SK-N-SH (cell line): ENCODE results near the gene AWAT1. TPM values are rescaled to one million over a fixed set of nuclear protein-coding genes. Genes with fewer than 3 reads are reported as not detected.
A peak's percentile ranks its signal among the peaks of the same experiment; 100 is the strongest.

Experiments used
- CTCF ChIA-PET: fragments of 300-600, 350-600 bp; formaldehyde crosslinking; extraction: SDS; loops from one replicate; lab custom pipeline; 2021; lab: Yijun Ruan, JAX
- POLR2A ChIA-PET: fragments of 350-600 bp; sonication (Branson Sonifier 250); formaldehyde crosslinking; extraction: SDS; loops from one replicate; lab custom pipeline; 2020; ENCODE audit warnings: antibody characterized with exemption, inconsistent platforms; lab: Yijun Ruan, JAX
- DNase-seq: peaks from one replicate; pipeline ENCODE4 v3.0.0; 2012
- H2AFZ ChIP-seq: fragments of 200-600 bp; sonication (generic); 2 replicates; pipeline ENCODE4 v1.8.1; 2016; ENCODE audit warnings: antibody characterized with exemption, mild to moderate bottlenecking, low read depth
- H3F3A ChIP-seq: fragments of 200-600 bp; sonication (generic); replicated peaks from 2 replicates; pipeline ENCODE3; 2016; ENCODE audit warnings: antibody characterized with exemption, mild to moderate bottlenecking; ENCODE audit not compliant: insufficient read depth
- H3K27ac ChIP-seq, 2 experiments: fragments of 200-500 bp in 1 of 2; fragments of 200-600 bp in 1 of 2; sonication (Bioruptor generic) in 1 of 2; sonication (generic), shearing (Covaris generic) in 1 of 2; 2 replicates each; pipeline versions ENCODE4 v1.5.1 to v1.6.1; 2014 to 2016; ENCODE audit warnings: low read depth in 2 of 2, inconsistent platforms in 1 of 2, low read length in 1 of 2, mild to moderate bottlenecking in 1 of 2, mixed read lengths in 1 of 2
- H3K27me3 ChIP-seq: fragments of 200-600 bp; sonication (generic), shearing (Covaris generic); 2 replicates; pipeline ENCODE4 v1.6.1; 2016; ENCODE audit warnings: mixed run types; ENCODE audit not compliant: insufficient read depth
- H3K36me3 ChIP-seq, 2 experiments: fragments of 200-500 bp in 1 of 2; fragments of 200-600 bp in 1 of 2; sonication (Bioruptor generic) in 1 of 2; sonication (generic) in 1 of 2; replicated peaks in 1 of 2; 2 replicates each; pipeline versions ENCODE3 to v1.5.1; 2014 to 2016; ENCODE audit warnings: low read length in 1 of 2, mild to moderate bottlenecking in 1 of 2; ENCODE audit not compliant: insufficient read depth in 2 of 2, control insufficient read depth in 1 of 2
- H3K4me1 ChIP-seq, 2 experiments: fragments of 200-500 bp in 1 of 2; fragments of 200-600 bp in 1 of 2; sonication (Bioruptor generic) in 1 of 2; sonication (generic), shearing (Covaris generic) in 1 of 2; 2 replicates each; pipeline versions ENCODE4 v1.5.1 to v1.6.1; 2014 to 2016; ENCODE audit warnings: low read depth in 1 of 2, low read length in 1 of 2, mixed run types in 1 of 2; ENCODE audit not compliant: insufficient read depth in 2 of 2, control insufficient read depth in 1 of 2
- H3K4me2 ChIP-seq: fragments of 200-600 bp; sonication (generic), shearing (Covaris generic); 2 replicates; pipeline ENCODE4 v1.6.1; 2017; ENCODE audit warnings: mixed run types
- H3K4me3 ChIP-seq, 2 experiments: fragments of 200-500 bp in 1 of 2; fragments of 200-600 bp in 1 of 2; sonication (Bioruptor generic) in 1 of 2; sonication (generic), shearing (Covaris generic) in 1 of 2; 2 replicates each; pipeline versions ENCODE4 v1.5.1 to v1.8.1; 2014 to 2016; ENCODE audit warnings: low read depth in 2 of 2, inconsistent platforms in 1 of 2, low read length in 1 of 2, mild to moderate bottlenecking in 1 of 2, mixed read lengths in 1 of 2, moderate library complexity in 1 of 2
- H3K79me2 ChIP-seq: fragments of 200-600 bp; sonication (generic); 2 replicates; pipeline ENCODE4 v1.8.1; 2017; ENCODE audit warnings: mild to moderate bottlenecking; ENCODE audit not compliant: insufficient read depth
- H3K9ac ChIP-seq: fragments of 200-600 bp; sonication (generic); 2 replicates; pipeline ENCODE4 v1.6.1; 2017; ENCODE audit warnings: mixed run types
- H3K9me2 ChIP-seq: fragments of 200-600 bp; sonication (generic); 2 replicates; pipeline ENCODE4 v1.6.1; 2017; ENCODE audit warnings: mixed run types
- H3K9me3 ChIP-seq: fragments of 200-600 bp; sonication (generic); 2 replicates; pipeline ENCODE4 v1.6.1; 2017; ENCODE audit warnings: mixed run types, mild to moderate bottlenecking, moderate library complexity
- H4K20me1 ChIP-seq: fragments of 200-600 bp; sonication (generic); 2 replicates; pipeline ENCODE4 v1.6.1; 2017; ENCODE audit warnings: mild to moderate bottlenecking, mixed run types; ENCODE audit not compliant: insufficient read depth
- CHD2 ChIP-seq: fragments of 150-350 bp; IDR thresholded peaks from 2 replicates; pipeline ENCODE4 v1.6.1; 2018; ENCODE audit warnings: low read length; ENCODE audit not compliant: partially characterized antibody
- FOSL2 ChIP-seq: IDR thresholded peaks from 2 replicates; pipeline ENCODE4 v1.4.0; 2012; ENCODE audit warnings: low read depth, mild to moderate bottlenecking, moderate library complexity, borderline replicate concordance
- FOXJ3 ChIP-seq: sonication (generic); formaldehyde crosslinking; IDR thresholded peaks from 2 replicates; pipeline ENCODE4 v1.5.1; 2020; ENCODE audit warnings: mild to moderate bottlenecking, missing genetic modification reagents
- GABPA ChIP-seq: IDR thresholded peaks from 2 replicates; pipeline ENCODE4 v1.4.0; 2012; ENCODE audit warnings: low read depth, mild to moderate bottlenecking
- GATA2 ChIP-seq: sonication (generic); formaldehyde crosslinking; IDR thresholded peaks from 2 replicates; pipeline ENCODE4 v1.5.0; 2020; ENCODE audit warnings: mild to moderate bottlenecking, missing genetic modification reagents
- JUND ChIP-seq: IDR thresholded peaks from 2 replicates; pipeline ENCODE4 v1.4.0; 2012
- RAD21 ChIP-seq: IDR thresholded peaks from 2 replicates; pipeline ENCODE4 v1.6.1; 2012; ENCODE audit warnings: mild to moderate bottlenecking, low read length
- SIN3A ChIP-seq: IDR thresholded peaks from 2 replicates; pipeline ENCODE4 v1.6.1; 2012; ENCODE audit warnings: low read depth, mild to moderate bottlenecking, low read length, moderate library complexity, borderline replicate concordance
- SMC3 ChIP-seq: IDR thresholded peaks from 2 replicates; pipeline ENCODE4 v1.6.1; 2012; ENCODE audit warnings: low read depth, low read length, improper control_type of control experiment
- WGBS: methylation state at CpG from one replicate; pipeline ENCODE4 v1.1.6; 2017; ENCODE audit warnings: low lambda C conversion rate; 5-methylcytosine and 5-hydroxymethylcytosine counted together
- polyA plus RNA-seq, 3 experiments: library from polyadenylated mRNA; depleted of rRNA; stranded (reverse); fragments of >200 nt; gene quantifications; 2 replicates each; pipeline ENCODE4 v1.2.3, GENCODE V29; 2012
- TF ChIP-seq, protein P1 (sequence below): IDR thresholded peaks from 2 replicates; pipeline ENCODE4 v1.6.1; 2012; ENCODE audit warnings: mild to moderate bottlenecking, low read depth, low read length, moderate library complexity
- TF ChIP-seq, protein P2 (sequence below): IDR thresholded peaks from 2 replicates; pipeline ENCODE4; 2012
- TF ChIP-seq, protein P3 (sequence below): fragments of 200-600 bp; sonication (generic); IDR thresholded peaks from 2 replicates; pipeline ENCODE4 v1.6.1; 2017; ENCODE audit warnings: antibody characterized with exemption, mild to moderate bottlenecking, moderate library complexity

Gene AWAT1
- polyA plus RNA-seq, 1 of the 3 experiments (the other 2 are of a cell fraction): not detected

DNA sequence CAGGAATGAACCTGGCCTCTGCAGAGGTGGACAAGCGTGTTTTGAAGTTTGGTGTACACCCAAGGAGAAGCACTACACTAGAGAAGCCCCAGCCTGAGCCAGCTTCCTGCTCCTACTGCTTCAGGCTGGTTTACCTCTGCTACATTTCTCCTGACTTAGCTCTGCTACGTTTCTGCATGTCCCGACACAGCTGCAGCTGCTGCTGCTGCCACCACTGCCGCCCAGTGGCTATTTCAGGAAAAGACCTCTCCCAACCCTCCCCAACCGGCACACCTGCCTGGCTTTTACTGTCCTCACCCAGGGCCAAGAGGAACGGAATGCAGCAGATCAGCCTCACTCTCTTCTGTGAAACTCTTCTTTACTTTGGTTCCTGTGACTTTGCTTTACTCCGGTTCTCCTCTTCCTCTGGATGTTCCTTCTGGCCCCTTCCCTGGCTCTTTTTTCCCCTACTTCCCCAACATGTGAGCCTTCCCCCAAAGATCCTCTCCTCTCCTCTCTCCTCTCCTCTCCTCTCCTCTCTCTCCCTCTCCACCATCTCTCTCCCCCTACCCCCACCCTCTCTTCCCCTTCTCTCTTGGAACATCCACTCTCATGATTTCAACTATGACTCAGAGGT lies 28.6 kb downstream of the AWAT1 start:
- POLR2A ChIA-PET: no interaction called here
- H3K9me2 ChIP-seq: no peaks in the 10 kb centered on the region
- WGBS: 11% methylated on average over 7 of the region's 7 CpGs
- H3F3A ChIP-seq: no peaks in the 10 kb centered on the region
- no peaks in the 10 kb centered on the region for H3K4me1 ChIP-seq
- no peaks in the 10 kb centered on the region for H3K9me3 ChIP-seq
- no peak overlapping the region for H3K27ac ChIP-seq
- H3K4me2 ChIP-seq: no peak overlapping the region
- H3K27me3 ChIP-seq: no peaks in the 10 kb centered on the region; the same call in 1 of the 2 replicates
- no peak overlapping the region for H3K4me3 ChIP-seq
- H2AFZ ChIP-seq: no peak overlapping the region
- CTCF ChIA-PET: no interaction called here
- H3K79me2 ChIP-seq: no peaks in the 10 kb centered on the region
- H3K9ac ChIP-seq: no peak overlapping the region
- TF ChIP-seq FOXJ3 (CRISPR knock-in tag): no peak
- TF ChIP-seq, protein P1, sequence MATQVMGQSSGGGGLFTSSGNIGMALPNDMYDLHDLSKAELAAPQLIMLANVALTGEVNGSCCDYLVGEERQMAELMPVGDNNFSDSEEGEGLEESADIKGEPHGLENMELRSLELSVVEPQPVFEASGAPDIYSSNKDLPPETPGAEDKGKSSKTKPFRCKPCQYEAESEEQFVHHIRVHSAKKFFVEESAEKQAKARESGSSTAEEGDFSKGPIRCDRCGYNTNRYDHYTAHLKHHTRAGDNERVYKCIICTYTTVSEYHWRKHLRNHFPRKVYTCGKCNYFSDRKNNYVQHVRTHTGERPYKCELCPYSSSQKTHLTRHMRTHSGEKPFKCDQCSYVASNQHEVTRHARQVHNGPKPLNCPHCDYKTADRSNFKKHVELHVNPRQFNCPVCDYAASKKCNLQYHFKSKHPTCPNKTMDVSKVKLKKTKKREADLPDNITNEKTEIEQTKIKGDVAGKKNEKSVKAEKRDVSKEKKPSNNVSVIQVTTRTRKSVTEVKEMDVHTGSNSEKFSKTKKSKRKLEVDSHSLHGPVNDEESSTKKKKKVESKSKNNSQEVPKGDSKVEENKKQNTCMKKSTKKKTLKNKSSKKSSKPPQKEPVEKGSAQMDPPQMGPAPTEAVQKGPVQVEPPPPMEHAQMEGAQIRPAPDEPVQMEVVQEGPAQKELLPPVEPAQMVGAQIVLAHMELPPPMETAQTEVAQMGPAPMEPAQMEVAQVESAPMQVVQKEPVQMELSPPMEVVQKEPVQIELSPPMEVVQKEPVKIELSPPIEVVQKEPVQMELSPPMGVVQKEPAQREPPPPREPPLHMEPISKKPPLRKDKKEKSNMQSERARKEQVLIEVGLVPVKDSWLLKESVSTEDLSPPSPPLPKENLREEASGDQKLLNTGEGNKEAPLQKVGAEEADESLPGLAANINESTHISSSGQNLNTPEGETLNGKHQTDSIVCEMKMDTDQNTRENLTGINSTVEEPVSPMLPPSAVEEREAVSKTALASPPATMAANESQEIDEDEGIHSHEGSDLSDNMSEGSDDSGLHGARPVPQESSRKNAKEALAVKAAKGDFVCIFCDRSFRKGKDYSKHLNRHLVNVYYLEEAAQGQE: no peak
- TF ChIP-seq SIN3A: no peak
- TF ChIP-seq, protein P2, sequence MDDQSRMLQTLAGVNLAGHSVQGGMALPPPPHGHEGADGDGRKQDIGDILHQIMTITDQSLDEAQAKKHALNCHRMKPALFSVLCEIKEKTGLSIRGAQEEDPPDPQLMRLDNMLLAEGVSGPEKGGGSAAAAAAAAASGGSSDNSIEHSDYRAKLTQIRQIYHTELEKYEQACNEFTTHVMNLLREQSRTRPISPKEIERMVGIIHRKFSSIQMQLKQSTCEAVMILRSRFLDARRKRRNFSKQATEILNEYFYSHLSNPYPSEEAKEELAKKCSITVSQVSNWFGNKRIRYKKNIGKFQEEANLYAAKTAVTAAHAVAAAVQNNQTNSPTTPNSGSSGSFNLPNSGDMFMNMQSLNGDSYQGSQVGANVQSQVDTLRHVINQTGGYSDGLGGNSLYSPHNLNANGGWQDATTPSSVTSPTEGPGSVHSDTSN: no peak
- no peak for TF ChIP-seq CHD2
- TF ChIP-seq GATA2 (CRISPR knock-in tag): no peak
- peak; percentile 30 for TF ChIP-seq SMC3
- no peak for TF ChIP-seq GABPA
- no peak for TF ChIP-seq JUND
- no peak for TF ChIP-seq FOSL2
- TF ChIP-seq RAD21: peak; percentile 39
- TF ChIP-seq, protein P3, sequence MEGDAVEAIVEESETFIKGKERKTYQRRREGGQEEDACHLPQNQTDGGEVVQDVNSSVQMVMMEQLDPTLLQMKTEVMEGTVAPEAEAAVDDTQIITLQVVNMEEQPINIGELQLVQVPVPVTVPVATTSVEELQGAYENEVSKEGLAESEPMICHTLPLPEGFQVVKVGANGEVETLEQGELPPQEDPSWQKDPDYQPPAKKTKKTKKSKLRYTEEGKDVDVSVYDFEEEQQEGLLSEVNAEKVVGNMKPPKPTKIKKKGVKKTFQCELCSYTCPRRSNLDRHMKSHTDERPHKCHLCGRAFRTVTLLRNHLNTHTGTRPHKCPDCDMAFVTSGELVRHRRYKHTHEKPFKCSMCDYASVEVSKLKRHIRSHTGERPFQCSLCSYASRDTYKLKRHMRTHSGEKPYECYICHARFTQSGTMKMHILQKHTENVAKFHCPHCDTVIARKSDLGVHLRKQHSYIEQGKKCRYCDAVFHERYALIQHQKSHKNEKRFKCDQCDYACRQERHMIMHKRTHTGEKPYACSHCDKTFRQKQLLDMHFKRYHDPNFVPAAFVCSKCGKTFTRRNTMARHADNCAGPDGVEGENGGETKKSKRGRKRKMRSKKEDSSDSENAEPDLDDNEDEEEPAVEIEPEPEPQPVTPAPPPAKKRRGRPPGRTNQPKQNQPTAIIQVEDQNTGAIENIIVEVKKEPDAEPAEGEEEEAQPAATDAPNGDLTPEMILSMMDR: peak; percentile 54
- H4K20me1 ChIP-seq: no peaks in the 10 kb centered on the region
- DNase-seq: peak; percentile 44
- H3K36me3 ChIP-seq: no peaks in the 10 kb centered on the region
